DMS79 (cell line): ENCODE results near the gene DDX60.
"Not testable (repeated sequence)": the region's sequence is repeated elsewhere in the genome, so short reads cannot be mapped to it uniquely, and the experiment has no call there.

Source experiments
- DNase-seq: peaks from one replicate; lab custom pipeline; 2025; lab: John Stamatoyannopoulos, UW

Gene DDX60, protein sequence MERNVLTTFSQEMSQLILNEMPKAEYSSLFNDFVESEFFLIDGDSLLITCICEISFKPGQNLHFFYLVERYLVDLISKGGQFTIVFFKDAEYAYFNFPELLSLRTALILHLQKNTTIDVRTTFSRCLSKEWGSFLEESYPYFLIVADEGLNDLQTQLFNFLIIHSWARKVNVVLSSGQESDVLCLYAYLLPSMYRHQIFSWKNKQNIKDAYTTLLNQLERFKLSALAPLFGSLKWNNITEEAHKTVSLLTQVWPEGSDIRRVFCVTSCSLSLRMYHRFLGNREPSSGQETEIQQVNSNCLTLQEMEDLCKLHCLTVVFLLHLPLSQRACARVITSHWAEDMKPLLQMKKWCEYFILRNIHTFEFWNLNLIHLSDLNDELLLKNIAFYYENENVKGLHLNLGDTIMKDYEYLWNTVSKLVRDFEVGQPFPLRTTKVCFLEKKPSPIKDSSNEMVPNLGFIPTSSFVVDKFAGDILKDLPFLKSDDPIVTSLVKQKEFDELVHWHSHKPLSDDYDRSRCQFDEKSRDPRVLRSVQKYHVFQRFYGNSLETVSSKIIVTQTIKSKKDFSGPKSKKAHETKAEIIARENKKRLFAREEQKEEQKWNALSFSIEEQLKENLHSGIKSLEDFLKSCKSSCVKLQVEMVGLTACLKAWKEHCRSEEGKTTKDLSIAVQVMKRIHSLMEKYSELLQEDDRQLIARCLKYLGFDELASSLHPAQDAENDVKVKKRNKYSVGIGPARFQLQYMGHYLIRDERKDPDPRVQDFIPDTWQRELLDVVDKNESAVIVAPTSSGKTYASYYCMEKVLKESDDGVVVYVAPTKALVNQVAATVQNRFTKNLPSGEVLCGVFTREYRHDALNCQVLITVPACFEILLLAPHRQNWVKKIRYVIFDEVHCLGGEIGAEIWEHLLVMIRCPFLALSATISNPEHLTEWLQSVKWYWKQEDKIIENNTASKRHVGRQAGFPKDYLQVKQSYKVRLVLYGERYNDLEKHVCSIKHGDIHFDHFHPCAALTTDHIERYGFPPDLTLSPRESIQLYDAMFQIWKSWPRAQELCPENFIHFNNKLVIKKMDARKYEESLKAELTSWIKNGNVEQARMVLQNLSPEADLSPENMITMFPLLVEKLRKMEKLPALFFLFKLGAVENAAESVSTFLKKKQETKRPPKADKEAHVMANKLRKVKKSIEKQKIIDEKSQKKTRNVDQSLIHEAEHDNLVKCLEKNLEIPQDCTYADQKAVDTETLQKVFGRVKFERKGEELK (N-terminal part only)

DNA sequence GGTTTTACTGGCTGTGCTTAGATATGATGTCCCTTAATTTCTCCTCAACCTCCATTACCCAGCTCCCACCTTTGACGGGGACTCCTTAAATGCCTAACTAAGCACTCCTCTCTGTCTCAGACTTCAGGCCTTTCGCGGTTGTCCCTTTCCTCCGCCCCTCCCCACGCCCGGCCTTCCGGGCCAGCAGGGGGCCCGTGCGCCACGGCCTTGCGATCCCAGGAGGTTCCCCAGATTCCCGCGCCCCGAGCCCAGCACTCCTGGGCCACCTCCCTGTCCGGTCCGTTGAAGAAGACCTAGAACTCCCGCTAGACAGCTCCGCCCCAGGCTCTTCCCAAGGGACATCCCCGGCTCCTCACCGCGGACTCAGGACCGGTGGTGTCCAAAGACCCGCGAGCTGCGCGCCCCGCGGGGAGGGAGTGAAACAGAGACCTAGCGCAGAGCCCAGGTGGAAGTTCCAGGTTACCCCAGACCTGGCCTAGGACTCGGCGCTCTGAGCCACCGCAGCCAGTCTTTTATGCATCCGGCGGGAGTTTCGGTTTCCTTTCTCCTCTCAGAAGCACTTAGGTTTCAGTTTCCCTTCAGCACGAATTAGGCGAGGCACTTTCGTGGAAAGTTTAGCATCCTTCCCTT, at the start of gene DDX60:
DDX60 (minus strand) TSS at position 487 of the 630 bp plus-strand sequence. CDS start 7,493 bp downstream, outside the sequence.
- DNase-seq: no peak

DNA sequence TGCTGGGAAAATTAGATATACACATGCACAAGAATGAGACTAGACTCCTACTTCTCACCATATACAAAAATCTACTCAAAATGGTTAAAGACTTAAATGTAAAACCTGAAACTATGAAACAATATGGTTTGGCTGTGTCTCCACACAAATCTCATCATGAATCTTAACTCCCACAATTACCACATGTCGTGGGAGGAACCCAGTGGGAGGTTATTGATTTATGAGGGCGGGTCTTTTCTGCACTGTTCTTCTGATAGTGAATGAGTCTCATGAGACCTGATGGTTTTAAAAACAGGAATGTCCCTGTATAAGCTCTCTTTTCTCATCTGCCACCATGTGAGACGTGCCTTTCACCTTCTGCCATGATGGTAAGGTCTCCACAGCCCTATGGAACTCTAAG, 48.5 kb upstream of the DDX60 start:
- DNase-seq: no peak

- DNase-seq: no peak
These were observed 43.5 kb upstream of the DDX60 start for GRCh38 chr4:168362025-168362401.

- no peak for DNase-seq
These were observed 42.9 kb upstream of the DDX60 start for GRCh38 chr4:168361365-168362024.

GRCh38 chr4:168360271-168360670, 41.7 kb upstream of the DDX60 start:
- no peak for DNase-seq

GRCh38 chr4:168357941-168358340, 39.4 kb upstream of the DDX60 start:
- DNase-seq: no peak

- DNase-seq: no peak
These were observed 35.2 kb upstream of the DDX60 start for GRCh38 chr4:168353746-168354145.

DNA sequence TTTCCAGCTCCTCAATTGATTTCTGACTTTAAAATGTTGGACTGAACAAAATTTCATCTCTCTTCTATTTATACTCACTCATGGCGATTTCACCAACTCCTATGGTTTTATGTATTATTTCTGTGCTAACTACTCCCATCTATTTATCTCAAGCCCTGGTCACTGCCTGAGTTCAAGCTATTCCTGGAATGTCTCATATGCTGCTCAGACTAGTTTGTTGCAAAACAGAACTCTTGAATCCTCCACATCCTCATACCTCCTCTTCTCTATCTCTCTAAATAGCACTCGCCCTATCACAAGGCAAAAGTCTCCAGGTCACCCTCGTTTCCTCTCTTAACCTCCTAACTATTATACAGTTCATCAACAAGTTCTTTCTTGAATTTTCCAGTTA, 19.0 kb upstream of the DDX60 start:
- no peak for DNase-seq

DNA sequence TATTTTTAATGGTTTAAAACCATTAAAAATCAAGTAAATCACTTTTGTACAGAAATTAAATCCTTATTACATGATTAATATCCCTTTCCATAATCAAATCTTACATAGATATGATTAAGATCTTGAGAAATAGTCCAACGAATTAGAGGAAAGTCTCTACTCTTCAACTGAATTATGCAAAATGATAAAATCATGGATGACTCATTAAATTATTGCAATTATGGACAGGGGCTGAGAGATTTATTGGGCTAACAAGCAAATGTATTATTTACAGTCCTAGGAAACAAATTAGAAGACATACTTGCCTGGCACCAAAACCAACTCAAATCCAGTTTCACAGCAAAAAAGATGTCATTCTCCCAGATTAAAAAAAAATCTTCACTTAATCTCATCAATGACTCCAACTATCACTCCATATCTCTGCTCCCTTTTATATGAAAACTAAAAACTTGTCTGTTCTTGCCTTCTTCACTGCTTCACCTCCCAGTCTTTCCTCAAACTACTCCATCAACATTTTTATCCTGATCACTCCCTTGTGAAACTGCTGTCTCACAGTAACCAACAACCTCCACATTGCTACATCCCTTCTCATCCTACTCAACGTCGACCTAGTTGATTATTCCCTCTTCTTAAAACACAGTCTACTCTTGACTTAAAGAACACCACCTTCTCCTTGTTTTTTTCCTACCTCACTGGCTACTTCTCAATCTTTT, 18.4 kb upstream of the DDX60 start:
- DNase-seq: no peak

DNA sequence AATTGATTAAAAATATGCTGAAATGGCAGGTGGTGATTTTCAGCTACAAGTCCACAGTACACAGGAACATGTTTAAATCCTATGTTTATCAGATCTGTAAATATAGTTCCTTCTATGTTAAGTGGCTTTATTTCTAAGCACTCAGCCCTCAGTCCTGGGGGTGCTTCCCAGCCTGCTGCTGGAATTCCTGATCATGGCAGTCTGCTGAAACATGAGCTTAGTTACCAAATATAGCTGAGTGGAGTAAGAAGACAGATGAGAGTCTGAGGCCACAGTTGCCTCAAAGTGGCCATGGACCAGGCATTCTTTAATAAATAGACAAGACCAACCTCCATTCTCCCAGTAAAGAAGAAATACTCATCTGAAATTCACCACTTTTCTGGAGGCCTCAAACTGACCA, 17.1 kb upstream of the DDX60 start:
- DNase-seq: no peak

DNA sequence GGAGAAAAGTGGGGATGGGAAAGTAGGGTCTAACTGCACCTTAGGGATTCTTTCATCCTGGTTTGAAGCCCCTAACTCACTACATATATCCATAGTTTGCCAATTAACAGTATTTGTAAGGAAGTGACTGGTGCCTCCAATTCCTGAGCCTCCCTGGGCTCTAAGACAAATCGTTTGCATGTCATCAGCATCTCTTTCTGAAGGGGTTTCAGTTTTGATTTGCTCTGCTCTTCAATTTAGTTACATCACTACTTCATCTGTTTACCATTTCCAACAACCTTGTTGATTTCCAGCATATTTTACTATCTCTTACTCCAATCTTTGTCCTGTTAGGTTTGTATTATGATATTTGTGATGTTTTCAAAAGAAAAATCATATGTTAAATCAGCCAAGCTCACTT, 15.5 kb upstream of the DDX60 start:
- no peak for DNase-seq

DNA sequence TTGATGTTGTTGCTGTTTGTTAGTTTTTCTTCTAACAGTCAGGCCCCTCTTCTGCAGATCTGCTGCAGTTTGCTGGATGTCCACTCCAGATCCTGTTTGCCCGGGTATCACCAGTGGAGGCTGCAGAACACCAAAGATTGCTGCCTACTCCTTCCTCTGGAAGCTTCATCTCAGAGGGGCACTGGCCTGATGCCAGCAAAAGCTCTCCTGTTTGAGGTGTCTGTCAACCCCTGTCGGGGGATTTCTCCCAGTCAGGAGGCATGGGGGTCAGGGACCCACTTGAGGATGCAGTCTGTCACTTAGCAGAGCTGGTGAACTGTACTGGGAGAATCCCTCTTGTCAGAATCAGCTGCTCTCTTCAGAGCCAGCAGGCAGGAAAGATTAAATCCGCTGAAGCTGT, 12.0 kb upstream of the DDX60 start:
- DNase-seq: not testable (repeated sequence)

DNA sequence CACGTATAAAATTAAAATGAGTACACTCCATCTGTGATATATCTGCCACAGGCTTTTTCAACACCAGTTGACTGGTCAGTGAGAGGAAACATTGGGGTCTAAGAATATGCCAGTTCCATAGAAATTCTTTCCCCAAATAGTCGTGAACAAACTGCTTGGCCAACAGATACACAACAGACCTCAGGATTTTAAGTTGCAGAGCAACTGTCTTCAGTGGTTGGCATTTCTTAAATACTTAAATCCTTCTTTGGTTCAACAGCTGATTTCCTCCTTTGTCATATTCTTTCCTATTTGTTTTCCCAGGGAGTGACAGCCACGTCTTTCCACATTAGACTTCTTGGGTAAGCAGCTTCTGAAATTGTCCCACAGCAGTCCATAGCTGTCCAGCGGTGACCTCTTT, 7.0 kb upstream of the DDX60 start:
- DNase-seq: no peak

GRCh38 chr4:168321006-168321405, 2.5 kb upstream of the DDX60 start:
- no peak for DNase-seq

DNA sequence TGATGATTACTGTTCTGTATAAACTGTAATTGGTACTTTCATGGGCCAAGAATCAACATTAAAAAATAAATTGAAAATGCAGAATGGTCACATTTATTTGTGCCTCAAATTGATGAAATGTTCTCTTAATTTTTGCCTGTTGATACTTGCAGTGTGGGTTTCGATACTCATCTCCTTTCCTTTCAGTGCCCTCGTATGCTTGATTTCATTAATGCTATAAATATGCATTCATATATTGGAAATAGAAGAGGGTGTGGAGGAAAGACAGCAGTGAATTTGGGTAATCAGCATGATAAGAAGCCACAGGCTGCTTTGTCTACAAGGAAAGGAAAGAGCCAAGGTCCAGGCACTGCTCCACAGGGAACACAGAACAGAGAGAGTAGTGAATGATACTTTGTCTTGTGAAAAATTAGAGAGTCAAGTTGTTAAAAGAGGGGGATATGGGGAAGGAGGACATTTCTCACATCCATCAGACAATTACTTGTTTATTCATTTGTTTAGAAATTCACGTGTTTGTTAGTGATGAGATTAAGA, 1.0 kb upstream of the DDX60 start:
- no peak for DNase-seq

- DNase-seq: no peak
These were observed 931 bp downstream of the DDX60 start for GRCh38 chr4:168317621-168318020.

DNA sequence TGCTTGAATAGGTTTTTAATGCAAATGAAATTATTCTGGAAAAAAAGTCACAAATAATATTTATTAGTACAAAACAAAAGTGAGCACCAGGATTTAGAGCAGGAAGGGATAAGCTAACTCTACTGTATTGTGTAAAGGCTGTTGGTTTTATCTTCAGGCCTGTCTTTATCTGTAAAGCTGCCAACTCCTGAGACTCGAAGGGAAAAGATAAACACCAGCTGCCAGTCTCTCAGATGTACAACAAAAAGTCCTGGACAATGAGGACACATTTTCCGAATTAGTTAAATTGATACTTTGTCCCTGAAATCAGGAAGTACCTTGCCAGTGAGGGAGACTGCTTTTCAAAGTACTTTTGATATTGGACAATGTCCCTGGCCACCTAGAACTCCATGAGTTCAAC, 8.8 kb downstream of the DDX60 start:
- DNase-seq: no peak

- no peak for DNase-seq
These were observed 9.6 kb downstream of the DDX60 start for GRCh38 chr4:168308912-168309311.

DNA sequence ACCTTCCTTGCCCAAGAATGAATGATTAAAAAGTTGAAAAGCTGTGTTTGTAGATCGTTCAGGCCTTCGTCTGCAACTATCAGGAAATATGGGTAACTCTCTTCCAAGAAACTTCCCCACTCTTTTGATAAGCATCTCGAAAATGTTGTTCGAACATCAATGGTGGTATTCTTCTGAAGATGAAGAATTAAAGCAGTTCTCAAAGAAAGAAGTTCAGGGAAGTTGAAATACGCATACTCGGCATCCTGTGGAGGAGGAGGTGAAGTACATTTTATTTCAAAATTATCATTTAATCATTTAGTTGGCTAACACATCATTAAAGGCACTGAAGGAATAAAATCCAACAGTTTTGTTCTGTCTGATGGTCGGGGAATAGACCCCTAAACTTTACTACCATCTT, 12.1 kb downstream of the DDX60 start:
- DNase-seq: no peak

- DNase-seq: no peak
These were observed 13.7 kb downstream of the DDX60 start for GRCh38 chr4:168304744-168305459.
